Suprapubic skin (tissue), 4 donors: ENCODE results near the gene NGLY1. TPM values are rescaled to one million over a fixed set of nuclear protein-coding genes. Genes with fewer than 3 reads are reported as not detected.

Experiments used
- DNase-seq, 2 donors: peaks; one replicate each; pipeline ENCODE4 v3.0.0-alpha.2; 2019; ENCODE audit warnings: low spot score in 2 of 2
- H3K27ac ChIP-seq: fragments of 200-600 bp; sonication (generic); one replicate; pipeline ENCODE4 v1.5.1; 2019
- H3K27me3 ChIP-seq: fragments of 200-600 bp; sonication (generic); one replicate; pipeline ENCODE4 v1.5.1; 2019
- H3K36me3 ChIP-seq: fragments of 200-600 bp; sonication (generic); one replicate; pipeline ENCODE4 v1.5.1; 2019
- H3K4me1 ChIP-seq: fragments of 200-600 bp; sonication (generic); one replicate; pipeline ENCODE4 v1.5.1; 2019
- H3K4me3 ChIP-seq: fragments of 200-600 bp; sonication (generic); one replicate; pipeline ENCODE4 v1.5.1; 2019; ENCODE audit warnings: mild to moderate bottlenecking
- H3K9me3 ChIP-seq: fragments of 200-600 bp; sonication (generic); one replicate; pipeline ENCODE4 v1.5.1; 2019
- CTCF ChIP-seq, 2 donors: fragments of 200-600 bp in 1 of 2; fragments of 450-650 bp in 1 of 2; sonication (generic) in 1 of 2; IDR thresholded peaks; one replicate each; pipeline ENCODE4 v1.5.1; 2016 to 2019; ENCODE audit warnings: antibody characterized with exemption in 2 of 2, mild to moderate bottlenecking in 1 of 2, moderate library complexity in 1 of 2
- EP300 ChIP-seq: sonication (generic); formaldehyde crosslinking; IDR thresholded peaks from one replicate; pipeline ENCODE4 v1.6.1; 2017; ENCODE audit warnings: antibody characterized with exemption
- POLR2A ChIP-seq, 2 donors: fragments of 450-650 bp; IDR thresholded peaks; one replicate each; pipeline ENCODE4 v1.6.1; 2017; ENCODE audit warnings: antibody characterized with exemption in 2 of 2, mild to moderate bottlenecking in 2 of 2, moderate library complexity in 2 of 2
- POLR2AphosphoS5 ChIP-seq, 3 donors: sonication (generic); formaldehyde crosslinking; IDR thresholded peaks; one replicate each; pipeline ENCODE4 v1.6.1; 2017; ENCODE audit warnings: antibody characterized with exemption in 3 of 3
- WGBS: methylation state at CpG from one replicate; pipeline ENCODE4 v1.1.5; 2018; 5-methylcytosine and 5-hydroxymethylcytosine counted together
- total RNA-seq, 4 donors: library from RNA; depleted of rRNA; stranded (reverse); fragments of >200 nt; gene quantifications; one replicate each; pipeline ENCODE4 v1.1.0, GENCODE V29; 2016

NGLY1 gene
- total RNA-seq, 4 donors from 2014 or later: 20.1 to 42.5 (median 23.8) TPM

GRCh38 chr3:25821746-25822573, 38.7 kb upstream of the NGLY1 start:
- Histone ChIP-seq H3K27ac (no peak overlapping the region), H3K4me3 (no peak overlapping the region), H3K36me3 (no peaks in the 10 kb centered on the region), H3K9me3 (no peaks in the 10 kb centered on the region), H3K27me3 (no peaks in the 10 kb centered on the region), H3K4me1 (peaks cover 3% of the 10 kb centered on the region)
- no peak for TF ChIP-seq POLR2AphosphoS5 (IDR thresholded peaks at IDR 0.05)
- TF ChIP-seq EP300: no peak
- no peak for TF ChIP-seq CTCF (IDR thresholded peaks at IDR 0.05)
- TF ChIP-seq POLR2A (IDR thresholded peaks at IDR 0.05): no peak
- WGBS: 66% methylated on average over 4 of the region's 4 CpGs
- DNase-seq: no peak

- WGBS: 73% methylated on average over 4 of the region's 4 CpGs
- H3K9me3 ChIP-seq: no peaks in the 10 kb centered on the region
- H3K4me1 ChIP-seq: no peaks in the 10 kb centered on the region
- no peaks in the 10 kb centered on the region for H3K27me3 ChIP-seq
- no peak overlapping the region for H3K27ac ChIP-seq
- no peak overlapping the region for H3K4me3 ChIP-seq
- DNase-seq: no peak
- TF ChIP-seq POLR2A (IDR thresholded peaks at IDR 0.05) (no peak), CTCF (IDR thresholded peaks at IDR 0.05) (no peak), EP300 (no peak), POLR2AphosphoS5 (IDR thresholded peaks at IDR 0.05) (no peak)
- no peaks in the 10 kb centered on the region for H3K36me3 ChIP-seq
Measured at GRCh38 chr3:25820816-25821486, 37.7 kb upstream of the NGLY1 start.

- no peaks in the 10 kb centered on the region for H3K9me3 ChIP-seq
- DNase-seq: no peak
- H3K4me1 ChIP-seq: no peaks in the 10 kb centered on the region
- H3K36me3 ChIP-seq: no peaks in the 10 kb centered on the region
- no peak overlapping the region for H3K27ac ChIP-seq
- no peak overlapping the region for H3K4me3 ChIP-seq
- no peak for TF ChIP-seq CTCF (IDR thresholded peaks at IDR 0.05)
- TF ChIP-seq POLR2AphosphoS5 (IDR thresholded peaks at IDR 0.05): no peak
- no peak for TF ChIP-seq POLR2A (IDR thresholded peaks at IDR 0.05)
- no peak for TF ChIP-seq EP300
- no peaks in the 10 kb centered on the region for H3K27me3 ChIP-seq
Measured at GRCh38 chr3:25820366-25820765, 37.1 kb upstream of the NGLY1 start.

GRCh38 chr3:25818335-25818734, 35.1 kb upstream of the NGLY1 start:
- H3K9me3 ChIP-seq: no peaks in the 10 kb centered on the region
- H3K4me1 ChIP-seq: no peaks in the 10 kb centered on the region
- H3K36me3 ChIP-seq: no peaks in the 10 kb centered on the region
- 88% methylated on average over 4 of the region's 4 CpGs for WGBS
- no peak overlapping the region for H3K4me3 ChIP-seq
- no peak overlapping the region for H3K27ac ChIP-seq
- DNase-seq: no peak
- TF ChIP-seq CTCF (IDR thresholded peaks at IDR 0.05) (no peak), POLR2A (IDR thresholded peaks at IDR 0.05) (no peak), POLR2AphosphoS5 (IDR thresholded peaks at IDR 0.05) (no peak), EP300 (no peak)
- H3K27me3 ChIP-seq: no peaks in the 10 kb centered on the region

GRCh38 chr3:25817638-25818037, 34.4 kb upstream of the NGLY1 start:
- Histone ChIP-seq H3K27ac (no peak overlapping the region), H3K36me3 (no peaks in the 10 kb centered on the region), H3K9me3 (no peaks in the 10 kb centered on the region), H3K4me1 (no peaks in the 10 kb centered on the region), H3K27me3 (no peaks in the 10 kb centered on the region), H3K4me3 (no peak overlapping the region)
- no peak for TF ChIP-seq CTCF (IDR thresholded peaks at IDR 0.05)
- no peak for TF ChIP-seq POLR2AphosphoS5 (IDR thresholded peaks at IDR 0.05)
- no peak for TF ChIP-seq EP300
- no peak for TF ChIP-seq POLR2A (IDR thresholded peaks at IDR 0.05)
- no peak for DNase-seq
- 83% methylated on average over 1 of the region's 1 CpG for WGBS
